Keratinocyte (primary cell): ENCODE data around the gene GC. TPM values are rescaled to one million over a fixed set of nuclear protein-coding genes. Genes with fewer than 3 reads are reported as not detected.

Source experiments
- DNase-seq: peaks from one replicate; pipeline ENCODE4 v3.0.0-alpha.2; 2011; ENCODE audit warnings: low read depth, missing footprints, low spot score
- FAIRE-seq: peaks from 2 replicates; lab custom pipeline; 2011; peaks lifted over from hg19 to GRCh38; lab: Jason Lieb, UNC
- H2AFZ ChIP-seq: 2 replicates; pipeline ENCODE4 v1.6.0; 2012; ENCODE audit warnings: low read length, control low read depth, inconsistent platforms; ENCODE audit not compliant: control insufficient read depth
- H3K27ac ChIP-seq: 2 replicates; pipeline ENCODE4 v1.5.1; 2011; ENCODE audit warnings: low read length; ENCODE audit not compliant: control insufficient read depth, insufficient read depth
- H3K27me3 ChIP-seq: 3 replicates; pipeline ENCODE4 v1.6.0; 2011; ENCODE audit warnings: low read length; ENCODE audit not compliant: control insufficient read depth, insufficient read depth; ENCODE audit errors: extremely low read depth
- H3K36me3 ChIP-seq, 2 experiments: 2 replicates in 1 of 2; 3 replicates in 1 of 2; pipeline ENCODE4 v1.5.1; 2011; ENCODE audit warnings: low read length in 2 of 2, mild to moderate bottlenecking in 1 of 2; ENCODE audit not compliant: control insufficient read depth in 2 of 2, insufficient read depth in 2 of 2; ENCODE audit errors: extremely low read depth in 1 of 2
- H3K4me1 ChIP-seq: 3 replicates; pipeline ENCODE4 v1.5.1; 2011; ENCODE audit warnings: low read length; ENCODE audit not compliant: control insufficient read depth, insufficient read depth; ENCODE audit errors: extremely low read depth
- H3K4me2 ChIP-seq: 3 replicates; pipeline ENCODE4 v1.6.0; 2011; ENCODE audit warnings: low read depth, low read length; ENCODE audit not compliant: control insufficient read depth, insufficient read depth; ENCODE audit errors: extremely low read depth
- H3K4me3 ChIP-seq, 3 experiments: fragments of 200-600 bp in 1 of 3; sonication (generic) in 1 of 3; 2 replicates in 2 of 3; 3 replicates in 1 of 3; pipeline ENCODE4 v1.5.1; 2011 to 2016; ENCODE audit warnings: low read length in 3 of 3, mild to moderate bottlenecking in 3 of 3, control low read depth in 2 of 3, inconsistent platforms in 1 of 3, low read depth in 1 of 3, mixed read lengths in 1 of 3, mixed run types in 1 of 3, moderate library complexity in 1 of 3; ENCODE audit not compliant: control insufficient read depth in 2 of 3, insufficient read depth in 2 of 3; ENCODE audit errors: extremely low read depth in 1 of 3
- H3K79me2 ChIP-seq: 2 replicates; pipeline ENCODE4 v1.6.0; 2012; ENCODE audit warnings: low read length; ENCODE audit not compliant: control insufficient read depth, insufficient read depth
- H3K9ac ChIP-seq: 3 replicates; pipeline ENCODE4 v1.6.0; 2011; ENCODE audit warnings: low read length; ENCODE audit not compliant: control insufficient read depth, insufficient read depth; ENCODE audit errors: extremely low read depth
- H3K9me1 ChIP-seq: 3 replicates; pipeline ENCODE4 v1.6.0; 2011; ENCODE audit warnings: low read length; ENCODE audit not compliant: control insufficient read depth, insufficient read depth; ENCODE audit errors: extremely low read depth
- H3K9me3 ChIP-seq: 2 replicates; pipeline ENCODE4 v1.5.1; 2012; ENCODE audit warnings: low read depth, low read length; ENCODE audit not compliant: control insufficient read depth
- H4K20me1 ChIP-seq: 3 replicates; pipeline ENCODE4 v1.6.0; 2011; ENCODE audit warnings: low read length; ENCODE audit not compliant: control insufficient read depth, insufficient read depth; ENCODE audit errors: extremely low read depth
- CTCF ChIP-seq, 3 experiments: IDR thresholded peaks in 1 of 3; conservative IDR thresholded peaks in 1 of 3; optimal IDR thresholded peaks in 1 of 3; 2 replicates in 2 of 3; 3 replicates in 1 of 3; pipeline versions ENCODE3 to v1.5.1; 2011; ENCODE audit warnings: low read length in 3 of 3, mild to moderate bottlenecking in 3 of 3, moderate library complexity in 2 of 3, control low read depth in 1 of 3, inconsistent platforms in 1 of 3; ENCODE audit not compliant: insufficient read depth in 2 of 3; ENCODE audit errors: extremely low read depth in 1 of 3
- dilution Hi-C: fragments of 300-500 bp; cut with MboI; formaldehyde crosslinking; loops from one replicate; pipeline ENCODE4 v1.7.0; 2020; ENCODE audit warnings: low sequenced_read_pairs; ENCODE audit not compliant: extremely low pct_ligation_motif_present
- polyA plus RNA-seq, 5 experiments: library from polyadenylated mRNA; depleted of rRNA in 3 of 5; stranded (reverse) in 3 of 5; stranded (forward) in 1 of 5; unstranded in 1 of 5; fragments of >200 nt; gene quantifications; 1 replicate in 1 of 5; 2 replicates in 3 of 5; 3 replicates in 1 of 5; pipeline versions ENCODE4 v1.2.1 to v1.2.3, GENCODE V29; 2011 to 2012; ENCODE audit warnings: missing spikeins in 2 of 5, low read depth in 1 of 5, low replicate concordance in 1 of 5
- small RNA-seq, 3 experiments: library from RNA; depleted of rRNA; stranded (forward); fragments of <200 nt; gene quantifications; one replicate each; pipeline ENCODE3, GENCODE V24; 2012; ENCODE audit warnings: low read depth in 3 of 3, low replicate concordance in 1 of 3; ENCODE audit not compliant: insufficient read length in 3 of 3

The GC gene
- polyA plus RNA-seq, 1 donor (not counting 4 experiments of a cell fraction or from before 2014, with no cell fraction given) = not detected

- H3K4me1 ChIP-seq = no peaks in the 10 kb centered on the region
- no peak for TF ChIP-seq CTCF (optimal IDR thresholded peaks at IDR 0.05 in 1 of 3, IDR thresholded peaks at IDR 0.05 in 1 of 3, conservative IDR thresholded peaks at IDR 0.05 in 1 of 3; ENCODE audit: extremely low read depth in 1 of 3, insufficient read depth in 2 of 3, low read length in 3 of 3)
- FAIRE-seq (no peak), DNase-seq (no peak)
- no peaks in the 10 kb centered on the region for H3K9me1 ChIP-seq
- no peak overlapping the region for H3K4me2 ChIP-seq
- H4K20me1 ChIP-seq = no peaks in the 10 kb centered on the region
- no peak overlapping the region for H2AFZ ChIP-seq
- H3K9ac ChIP-seq = no peak overlapping the region
- no peaks in the 10 kb centered on the region for H3K79me2 ChIP-seq
- no peaks in the 10 kb centered on the region for H3K9me3 ChIP-seq
- no peak overlapping the region for H3K4me3 ChIP-seq
- H3K27ac ChIP-seq = no peak overlapping the region
- dilution Hi-C loops = no loop called here
- no peaks in the 10 kb centered on the region for H3K36me3 ChIP-seq
- no peaks in the 10 kb centered on the region for H3K27me3 ChIP-seq
These were observed 91.7 kb downstream of the GC start for GRCh38 chr4:71692198-71692597.

Small RNAs within 50 kb of the gene (small RNA-seq; reads per million reads assigned to genes)
- gene RNA5SP163 = 0 reads per million in 3 experiments

Other genes with a start within 250 kb of the GC start
- gene NPFFR2, start 247.9 kb upstream of the GC start, polyA plus RNA-seq = not detected in 3 replicates